IMR-90 (cell line): ENCODE measurements around the gene EIF2B1. TPM values are rescaled to one million over a fixed set of nuclear protein-coding genes. Genes with fewer than 3 reads are reported as not detected.

ENCODE experiments used
- ATAC-seq: fragments of 200-7000 bp; cut with Tn5 transposase; 2 replicates; pipeline ENCODE4 v1.9.1; 2020; ENCODE audit warnings: low read depth, mild to moderate bottlenecking, moderate library complexity
- BruUV-seq: library from RNA; stranded (reverse); fragments of 400-500 nt; replicated peaks from 2 replicates; lab custom pipeline; 2021; lab: Mats Ljungman, UMichigan
- CTCF ChIA-PET: fragments of 300-600 bp; formaldehyde crosslinking; extraction: SDS; loops from one replicate; lab custom pipeline; 2021; ENCODE audit warnings: antibody characterized with exemption; lab: Yijun Ruan, JAX
- POLR2A ChIA-PET: fragments of 300-600 bp; sonication (Branson Sonifier 250); formaldehyde crosslinking; loops from one replicate; lab custom pipeline; 2022; ENCODE audit warnings: antibody characterized with exemption; ENCODE audit not compliant: unreplicated experiment; lab: Charles Lee
- DNase-seq: peaks from one replicate; pipeline ENCODE4 v3.0.0; 2013
- H2AFZ ChIP-seq: replicated peaks from 2 replicates; pipeline ENCODE3; 2013; ENCODE audit warnings: low read length, mild to moderate bottlenecking; ENCODE audit not compliant: poor library complexity
- H2AK5ac ChIP-seq: 2 replicates; pipeline ENCODE4 v1.6.1; 2013; ENCODE audit warnings: low read depth, low read length, inconsistent platforms
- H2AK9ac ChIP-seq: replicated peaks from 2 replicates; pipeline ENCODE3; 2013; ENCODE audit warnings: mild to moderate bottlenecking, low read depth, low read length, moderate library complexity; ENCODE audit not compliant: poor library complexity
- H2BK120ac ChIP-seq: 2 replicates; pipeline ENCODE4 v1.6.1; 2013; ENCODE audit warnings: low read depth, low read length, inconsistent platforms
- H2BK15ac ChIP-seq: 3 replicates; pipeline ENCODE4 v1.6.1; 2013; ENCODE audit warnings: low read depth, low read length, inconsistent platforms
- H2BK20ac ChIP-seq: 2 replicates; pipeline ENCODE4 v1.6.1; 2013; ENCODE audit warnings: low read depth, mild to moderate bottlenecking, inconsistent platforms, low read length, moderate library complexity
- H2BK5ac ChIP-seq: 2 replicates; pipeline ENCODE4 v1.6.1; 2013; ENCODE audit warnings: mild to moderate bottlenecking, low read depth, low read length, inconsistent platforms; ENCODE audit not compliant: poor library complexity, severe bottlenecking
- H3K14ac ChIP-seq: replicated peaks from 2 replicates; pipeline ENCODE4 v1.6.1; 2013; ENCODE audit warnings: low read depth, low read length, inconsistent platforms
- H3K18ac ChIP-seq: 2 replicates; pipeline ENCODE4 v1.6.1; 2013; ENCODE audit warnings: low read depth, low read length, control low read depth
- H3K23ac ChIP-seq: 2 replicates; pipeline ENCODE4 v1.6.1; 2013; ENCODE audit warnings: low read depth, low read length, inconsistent platforms
- H3K27ac ChIP-seq: 2 replicates; pipeline ENCODE4 v1.5.1; 2013; ENCODE audit warnings: mild to moderate bottlenecking, control low read depth, low read length; ENCODE audit not compliant: insufficient read depth
- H3K27me3 ChIP-seq: 2 replicates; pipeline ENCODE4 v1.6.1; 2013; ENCODE audit warnings: low read length; ENCODE audit not compliant: control insufficient read depth, insufficient read depth
- H3K36me3 ChIP-seq: 2 replicates; pipeline ENCODE4 v1.6.1; 2013; ENCODE audit warnings: low read length, mixed read lengths; ENCODE audit not compliant: control insufficient read depth, insufficient read depth
- H3K4ac ChIP-seq: 2 replicates; pipeline ENCODE4 v1.6.1; 2013; ENCODE audit warnings: low read depth, low read length, inconsistent platforms
- H3K4me1 ChIP-seq: 2 replicates; pipeline ENCODE4 v1.6.1; 2013; ENCODE audit warnings: low read length, mixed read lengths; ENCODE audit not compliant: control insufficient read depth, insufficient read depth
- H3K4me2 ChIP-seq: 2 replicates; pipeline ENCODE4 v1.6.1; 2013; ENCODE audit warnings: low read depth, mild to moderate bottlenecking, control low read depth, low read length, moderate library complexity
- H3K4me3 ChIP-seq: 2 replicates; pipeline ENCODE4 v1.5.1; 2013; ENCODE audit warnings: low read depth, mild to moderate bottlenecking, control low read depth, low read length, moderate library complexity; ENCODE audit not compliant: insufficient read depth
- H3K56ac ChIP-seq: 2 replicates; pipeline ENCODE4 v1.6.1; 2013; ENCODE audit warnings: low read length, inconsistent platforms; ENCODE audit not compliant: insufficient read depth; ENCODE audit errors: extremely low read depth
- H3K79me1 ChIP-seq, 2 experiments: 2 replicates each; pipeline ENCODE4 v1.6.1; 2013; ENCODE audit warnings: low read length in 2 of 2, inconsistent platforms in 1 of 2, low read depth in 1 of 2
- H3K9ac ChIP-seq: 2 replicates; pipeline ENCODE4 v1.6.1; 2013; ENCODE audit warnings: low read depth, low read length, control low read depth
- H3K9me1 ChIP-seq: 2 replicates; pipeline ENCODE4 v1.6.1; 2013; ENCODE audit warnings: low read length, inconsistent platforms; ENCODE audit not compliant: insufficient read depth
- H3K9me3 ChIP-seq: 2 replicates; pipeline ENCODE4 v1.6.1; 2013; ENCODE audit warnings: low read length; ENCODE audit not compliant: control insufficient read depth, insufficient read depth
- H4K20me1 ChIP-seq: 2 replicates; pipeline ENCODE4 v1.6.1; 2013; ENCODE audit warnings: low read length, inconsistent platforms; ENCODE audit not compliant: insufficient read depth
- H4K5ac ChIP-seq: 2 replicates; pipeline ENCODE4 v1.6.1; 2013; ENCODE audit warnings: mild to moderate bottlenecking, low read depth, low read length, control low read depth
- H4K8ac ChIP-seq, 2 experiments: 2 replicates each; pipeline ENCODE4 v1.6.1; 2013; ENCODE audit warnings: low read depth in 2 of 2, low read length in 2 of 2, control low read depth in 1 of 2, inconsistent platforms in 1 of 2
- H4K91ac ChIP-seq: 2 replicates; pipeline ENCODE4 v1.6.1; 2013; ENCODE audit warnings: low read depth, low read length, inconsistent platforms; ENCODE audit not compliant: insufficient read depth
- BHLHE40 ChIP-seq: fragments of 150-350 bp; IDR thresholded peaks from 2 replicates; pipeline ENCODE4 v1.6.1; 2016; ENCODE audit warnings: mild to moderate bottlenecking, low read depth, low read length
- CHD1 ChIP-seq: IDR thresholded peaks from 2 replicates; pipeline ENCODE4 v1.6.1; 2012; ENCODE audit warnings: low read depth, low read length, improper control_type of control experiment
- CTCF ChIP-seq: conservative IDR thresholded peaks from 2 replicates; pipeline ENCODE4 v1.5.1; 2012; ENCODE audit warnings: mild to moderate bottlenecking, low read depth, low read length, improper control_type of control experiment
- FOS ChIP-seq: fragments of 150-350 bp; IDR thresholded peaks from 2 replicates; pipeline ENCODE4 v1.6.1; 2016; ENCODE audit warnings: low read depth, low read length
- MAFK ChIP-seq: IDR thresholded peaks from 2 replicates; pipeline ENCODE4 v1.6.1; 2012; ENCODE audit warnings: low read depth, low read length, improper control_type of control experiment
- NFE2L2 ChIP-seq: fragments of 150-350 bp; IDR thresholded peaks from 2 replicates; pipeline ENCODE4 v1.6.1; 2016; ENCODE audit warnings: low read depth, mild to moderate bottlenecking, low read length
- RAD21 ChIP-seq: IDR thresholded peaks from 2 replicates; pipeline ENCODE4 v1.6.1; 2012; ENCODE audit warnings: low read length, improper control_type of control experiment
- USF2 ChIP-seq: fragments of 150-350 bp; IDR thresholded peaks from 2 replicates; pipeline ENCODE4 v1.6.1; 2017; ENCODE audit warnings: mild to moderate bottlenecking, antibody characterized with exemption, low read length, low read depth
- whole genome bisulfite sequencing, 2 experiments: methylation state at CpG; one replicate each; pipeline versions ENCODE4 v1.1.5 to v1.1.7; 2013; ENCODE audit warnings: missing lambda C conversion rate in 2 of 2; ENCODE audit not compliant: insufficient read length in 1 of 2; ENCODE audit errors: extremely low coverage in 2 of 2; 5-methylcytosine and 5-hydroxymethylcytosine counted together
- dilution Hi-C: fragments of 300-500 bp; cut with HindIII; formaldehyde crosslinking; loops from one replicate; pipeline ENCODE4 v1.14.3; 2018; ENCODE audit warnings: low sequenced_read_pairs; ENCODE audit not compliant: unreplicated experiment
- in situ Hi-C: fragments of 300-500 bp; cut with MboI; formaldehyde crosslinking; loops from 3 replicates; pipeline ENCODE4 v1.14.3; 2019; ENCODE audit warnings: low sequenced_read_pairs, inconsistent platforms, mixed read lengths
- intact Hi-C: fragments of 100-400 bp; cut with micrococcal nuclease; formaldehyde crosslinking; loops from 2 replicates; pipeline ENCODE4 v1.10.0; 2022
- polyA plus RNA-seq, 3 experiments: library from polyadenylated mRNA; depleted of rRNA; stranded (reverse); fragments of >200 nt; gene quantifications; 2 replicates each; pipeline ENCODE4 v1.2.3, GENCODE V29; 2012; ENCODE audit warnings: low replicate concordance in 1 of 3
- total RNA-seq: library from RNA; depleted of rRNA; stranded (reverse); fragments of >200 nt; gene quantifications from 2 replicates; pipeline ENCODE4 v1.2.3, GENCODE V29; 2012

Gene EIF2B1
- total and polyA plus RNA-seq, 2 of the 4 experiments (the other 2 are of a cell fraction) = 33.9 to 45.9 TPM

- H3K14ac ChIP-seq = no peak overlapping the region
- H2AK5ac ChIP-seq = no peak overlapping the region
- no peak overlapping the region for H3K27ac ChIP-seq
- no peak overlapping the region for H4K8ac ChIP-seq
- no peaks in the 10 kb centered on the region for H3K27me3 ChIP-seq
- H3K18ac ChIP-seq = no peak overlapping the region
- no peak overlapping the region for H4K5ac ChIP-seq
- no peak overlapping the region for H3K4me3 ChIP-seq
- DNase-seq (no peak), ATAC-seq (no peak)
- WGBS, 2 experiments = 93% methylated on average over 3 of the region's 10 CpGs; no CpG with 5 or more reads in 1 of the 2 experiments
- no peaks in the 10 kb centered on the region for H4K20me1 ChIP-seq
- no peak overlapping the region for H2AK9ac ChIP-seq
- BruUV-seq = no TSS peak
- no peaks in the 10 kb centered on the region for H3K79me1 ChIP-seq
- H3K9me3 ChIP-seq = no peaks in the 10 kb centered on the region
- H3K56ac ChIP-seq = no peak overlapping the region
- no peak overlapping the region for H3K23ac ChIP-seq
- dilution Hi-C loops (no loop called here), intact Hi-C loops (no loop called here), in situ Hi-C loops (no loop called here)
- H2BK20ac ChIP-seq = no peak overlapping the region
- H3K4me1 ChIP-seq = no peaks in the 10 kb centered on the region
- no peak overlapping the region for H2BK120ac ChIP-seq
- H2AFZ ChIP-seq = no peak overlapping the region
- TF ChIP-seq MAFK (no peak), CTCF (no peak), NFE2L2 (no peak), USF2 (no peak), CHD1 (no peak), RAD21 (no peak), BHLHE40 (no peak), FOS (no peak)
- no peak overlapping the region for H3K4me2 ChIP-seq
- H2BK5ac ChIP-seq = no peak overlapping the region
- peaks cover 9% of the 10 kb centered on the region for H3K36me3 ChIP-seq
- POLR2A ChIA-PET = no interaction called here
- H3K9ac ChIP-seq = no peak overlapping the region
- H2BK15ac ChIP-seq = no peak overlapping the region
- H4K91ac ChIP-seq = no peak overlapping the region
- H3K4ac ChIP-seq = no peak overlapping the region
- CTCF ChIA-PET = no interaction called here
- H3K9me1 ChIP-seq = no peaks in the 10 kb centered on the region
These were observed 45.5 kb upstream of the EIF2B1 start for GRCh38 chr12:123678981-123679380.
